Suprapubic skin (tissue), 3 donors: Measurements from ENCODE around the gene VEGFA.

Experiments
- POLR2AphosphoS5 ChIP-seq, 3 donors: sonication (generic); formaldehyde crosslinking; IDR thresholded peaks; one replicate each; pipeline ENCODE4 v1.6.1; 2017; ENCODE audit warnings: antibody characterized with exemption in 3 of 3
- TF ChIP-seq, protein P1 (sequence below), 2 donors: fragments of 200-600 bp in 1 of 2; fragments of 450-650 bp in 1 of 2; sonication (generic) in 1 of 2; IDR thresholded peaks; one replicate each; pipeline ENCODE4 v1.5.1; 2016 to 2019; ENCODE audit warnings: antibody characterized with exemption in 2 of 2, mild to moderate bottlenecking in 1 of 2, moderate library complexity in 1 of 2

GRCh38 chr6:43739642-43740091 lies 30.3 kb upstream of the VEGFA start:
- TF ChIP-seq, protein P1, sequence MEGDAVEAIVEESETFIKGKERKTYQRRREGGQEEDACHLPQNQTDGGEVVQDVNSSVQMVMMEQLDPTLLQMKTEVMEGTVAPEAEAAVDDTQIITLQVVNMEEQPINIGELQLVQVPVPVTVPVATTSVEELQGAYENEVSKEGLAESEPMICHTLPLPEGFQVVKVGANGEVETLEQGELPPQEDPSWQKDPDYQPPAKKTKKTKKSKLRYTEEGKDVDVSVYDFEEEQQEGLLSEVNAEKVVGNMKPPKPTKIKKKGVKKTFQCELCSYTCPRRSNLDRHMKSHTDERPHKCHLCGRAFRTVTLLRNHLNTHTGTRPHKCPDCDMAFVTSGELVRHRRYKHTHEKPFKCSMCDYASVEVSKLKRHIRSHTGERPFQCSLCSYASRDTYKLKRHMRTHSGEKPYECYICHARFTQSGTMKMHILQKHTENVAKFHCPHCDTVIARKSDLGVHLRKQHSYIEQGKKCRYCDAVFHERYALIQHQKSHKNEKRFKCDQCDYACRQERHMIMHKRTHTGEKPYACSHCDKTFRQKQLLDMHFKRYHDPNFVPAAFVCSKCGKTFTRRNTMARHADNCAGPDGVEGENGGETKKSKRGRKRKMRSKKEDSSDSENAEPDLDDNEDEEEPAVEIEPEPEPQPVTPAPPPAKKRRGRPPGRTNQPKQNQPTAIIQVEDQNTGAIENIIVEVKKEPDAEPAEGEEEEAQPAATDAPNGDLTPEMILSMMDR (IDR thresholded peaks at IDR 0.05): no peak
- TF ChIP-seq POLR2AphosphoS5 (IDR thresholded peaks at IDR 0.05): no peak
